Panc1 (cell line): ENCODE data around the gene MLLT10. TPM values are rescaled to one million over a fixed set of nuclear protein-coding genes. Genes with fewer than 3 reads are reported as not detected.

ENCODE experiments used
- ATAC-seq: fragments of 200-7000 bp; cut with Tn5 transposase; 2 replicates; pipeline ENCODE4 v1.9.1; 2020; ENCODE audit warnings: mild to moderate bottlenecking, moderate library complexity
- BruUV-seq: library from RNA; stranded (reverse); fragments of 400-500 nt; replicated peaks from 2 replicates; lab custom pipeline; 2021; lab: Mats Ljungman, UMichigan
- CTCF ChIA-PET: fragments of 300-600 bp; sonication (Branson Sonifier 250); formaldehyde crosslinking; loops from one replicate; lab custom pipeline; 2022; ENCODE audit warnings: antibody characterized with exemption; lab: Charles Lee
- POLR2A ChIA-PET: fragments of 300-600 bp; sonication (Branson Sonifier 250); formaldehyde crosslinking; loops from one replicate; lab custom pipeline; 2022; ENCODE audit warnings: antibody characterized with exemption; lab: Charles Lee
- DNase-seq: peaks from one replicate; pipeline ENCODE4 v3.0.0-alpha.2; 2010; ENCODE audit warnings: low read depth, low spot score
- H3K27ac ChIP-seq: 2 replicates; pipeline ENCODE4 v1.5.1; 2011; ENCODE audit warnings: mild to moderate bottlenecking, low read length, inconsistent platforms
- H3K27me3 ChIP-seq: fragments of 200-500 bp; sonication (Bioruptor generic); 2 replicates; pipeline ENCODE4 v1.6.0; 2014; ENCODE audit warnings: low read length, inconsistent platforms; ENCODE audit not compliant: control insufficient read depth, insufficient read depth
- H3K36me3 ChIP-seq: fragments of 200-500 bp; sonication (Bioruptor generic); 2 replicates; pipeline ENCODE4 v1.5.1; 2014; ENCODE audit warnings: inconsistent platforms, mild to moderate bottlenecking, low read length, moderate library complexity; ENCODE audit not compliant: control insufficient read depth, insufficient read depth
- H3K4me1 ChIP-seq: 2 replicates; pipeline ENCODE4 v1.5.1; 2011; ENCODE audit warnings: inconsistent platforms, mild to moderate bottlenecking, low read length, moderate library complexity; ENCODE audit not compliant: control insufficient read depth, insufficient read depth
- H3K4me3 ChIP-seq, 2 experiments: 2 replicates each; pipeline ENCODE4 v1.5.1; 2011 to 2012; ENCODE audit warnings: low read depth in 2 of 2, low read length in 2 of 2, mild to moderate bottlenecking in 2 of 2, inconsistent platforms in 1 of 2, moderate library complexity in 1 of 2
- H3K9me3 ChIP-seq: fragments of 200-500 bp; sonication (Bioruptor generic); 2 replicates; pipeline ENCODE4 v1.5.1; 2014; ENCODE audit warnings: low read depth, mild to moderate bottlenecking, inconsistent platforms, low read length, moderate library complexity; ENCODE audit not compliant: control insufficient read depth, insufficient read depth
- POLR2AphosphoS5 ChIP-seq: IDR thresholded peaks from 2 replicates; pipeline ENCODE4 v1.6.1; 2012; ENCODE audit warnings: mild to moderate bottlenecking, low read depth, low read length, moderate library complexity
- SIN3A ChIP-seq: IDR thresholded peaks from 2 replicates; pipeline ENCODE4 v1.6.1; 2012; ENCODE audit warnings: low read depth, mild to moderate bottlenecking, low read length, moderate library complexity, borderline replicate concordance; ENCODE audit not compliant: insufficient read depth
- TCF7L2 ChIP-seq: IDR thresholded peaks from 2 replicates; pipeline ENCODE4 v1.6.1; 2011; ENCODE audit warnings: mild to moderate bottlenecking, low read depth, low read length, inconsistent platforms
- in situ Hi-C: cut with HindIII; loops from 2 replicates; pipeline ENCODE4 v1.10.0; 2016; ENCODE audit warnings: low sequenced_read_pairs, low pct_unique_long_range_greater_than_20kb
- intact Hi-C: fragments of 100-400 bp; cut with micrococcal nuclease; formaldehyde crosslinking; loops from one replicate; pipeline ENCODE4 v1.10.0; 2022; ENCODE audit not compliant: unreplicated experiment
- total RNA-seq: library from RNA; stranded (reverse); gene quantifications from one replicate; pipeline ENCODE4 v1.2.1, GENCODE V29; 2021; ENCODE audit not compliant: unreplicated experiment
- TF ChIP-seq, protein P1 (sequence below), 2 experiments: IDR thresholded peaks; 2 replicates each; pipeline ENCODE4 v1.6.1; 2011 to 2012; ENCODE audit warnings: low read depth in 2 of 2, control low read depth in 1 of 2, low read length in 1 of 2, mild to moderate bottlenecking in 1 of 2, moderate library complexity in 1 of 2; ENCODE audit not compliant: insufficient read depth in 1 of 2
- TF ChIP-seq, protein P2 (sequence below): fragments of 450-650 bp; IDR thresholded peaks from 2 replicates; pipeline ENCODE4 v1.5.1; 2017; ENCODE audit warnings: mild to moderate bottlenecking

The MLLT10 gene
- total RNA-seq, 1 experiment from 2014 or later, result 33.4 TPM

DNA sequence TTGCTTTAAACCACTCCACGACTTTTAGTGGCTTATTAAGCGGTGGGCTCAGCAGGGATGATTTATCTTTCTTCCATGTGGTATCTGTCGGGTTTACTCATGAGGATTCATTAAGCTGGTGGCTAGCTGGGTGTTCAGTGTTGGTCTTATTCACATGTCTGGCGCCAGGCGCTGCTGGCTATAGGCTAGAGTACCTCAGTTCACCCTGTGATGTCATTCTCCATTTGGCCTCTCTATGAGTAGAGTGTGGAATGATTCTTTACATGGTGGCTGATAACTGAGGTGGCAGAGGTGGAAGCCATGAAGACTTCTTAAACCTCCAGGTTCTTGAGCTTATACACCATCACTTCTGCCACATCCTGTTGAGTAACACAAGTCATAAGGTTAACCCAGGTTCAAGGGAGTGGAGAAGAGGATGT is 115.4 kb downstream of the MLLT10 start:
- TF ChIP-seq POLR2AphosphoS5, result no peak
- TF ChIP-seq TCF7L2, result no peak
- TF ChIP-seq, protein P1, sequence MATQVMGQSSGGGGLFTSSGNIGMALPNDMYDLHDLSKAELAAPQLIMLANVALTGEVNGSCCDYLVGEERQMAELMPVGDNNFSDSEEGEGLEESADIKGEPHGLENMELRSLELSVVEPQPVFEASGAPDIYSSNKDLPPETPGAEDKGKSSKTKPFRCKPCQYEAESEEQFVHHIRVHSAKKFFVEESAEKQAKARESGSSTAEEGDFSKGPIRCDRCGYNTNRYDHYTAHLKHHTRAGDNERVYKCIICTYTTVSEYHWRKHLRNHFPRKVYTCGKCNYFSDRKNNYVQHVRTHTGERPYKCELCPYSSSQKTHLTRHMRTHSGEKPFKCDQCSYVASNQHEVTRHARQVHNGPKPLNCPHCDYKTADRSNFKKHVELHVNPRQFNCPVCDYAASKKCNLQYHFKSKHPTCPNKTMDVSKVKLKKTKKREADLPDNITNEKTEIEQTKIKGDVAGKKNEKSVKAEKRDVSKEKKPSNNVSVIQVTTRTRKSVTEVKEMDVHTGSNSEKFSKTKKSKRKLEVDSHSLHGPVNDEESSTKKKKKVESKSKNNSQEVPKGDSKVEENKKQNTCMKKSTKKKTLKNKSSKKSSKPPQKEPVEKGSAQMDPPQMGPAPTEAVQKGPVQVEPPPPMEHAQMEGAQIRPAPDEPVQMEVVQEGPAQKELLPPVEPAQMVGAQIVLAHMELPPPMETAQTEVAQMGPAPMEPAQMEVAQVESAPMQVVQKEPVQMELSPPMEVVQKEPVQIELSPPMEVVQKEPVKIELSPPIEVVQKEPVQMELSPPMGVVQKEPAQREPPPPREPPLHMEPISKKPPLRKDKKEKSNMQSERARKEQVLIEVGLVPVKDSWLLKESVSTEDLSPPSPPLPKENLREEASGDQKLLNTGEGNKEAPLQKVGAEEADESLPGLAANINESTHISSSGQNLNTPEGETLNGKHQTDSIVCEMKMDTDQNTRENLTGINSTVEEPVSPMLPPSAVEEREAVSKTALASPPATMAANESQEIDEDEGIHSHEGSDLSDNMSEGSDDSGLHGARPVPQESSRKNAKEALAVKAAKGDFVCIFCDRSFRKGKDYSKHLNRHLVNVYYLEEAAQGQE (IDR thresholded peaks at IDR 0.05; ENCODE audit: insufficient read depth in 1 of 2, low read depth in 2 of 2, low read length in 1 of 2), result no peak
- TF ChIP-seq SIN3A, result no peak
- TF ChIP-seq, protein P2, sequence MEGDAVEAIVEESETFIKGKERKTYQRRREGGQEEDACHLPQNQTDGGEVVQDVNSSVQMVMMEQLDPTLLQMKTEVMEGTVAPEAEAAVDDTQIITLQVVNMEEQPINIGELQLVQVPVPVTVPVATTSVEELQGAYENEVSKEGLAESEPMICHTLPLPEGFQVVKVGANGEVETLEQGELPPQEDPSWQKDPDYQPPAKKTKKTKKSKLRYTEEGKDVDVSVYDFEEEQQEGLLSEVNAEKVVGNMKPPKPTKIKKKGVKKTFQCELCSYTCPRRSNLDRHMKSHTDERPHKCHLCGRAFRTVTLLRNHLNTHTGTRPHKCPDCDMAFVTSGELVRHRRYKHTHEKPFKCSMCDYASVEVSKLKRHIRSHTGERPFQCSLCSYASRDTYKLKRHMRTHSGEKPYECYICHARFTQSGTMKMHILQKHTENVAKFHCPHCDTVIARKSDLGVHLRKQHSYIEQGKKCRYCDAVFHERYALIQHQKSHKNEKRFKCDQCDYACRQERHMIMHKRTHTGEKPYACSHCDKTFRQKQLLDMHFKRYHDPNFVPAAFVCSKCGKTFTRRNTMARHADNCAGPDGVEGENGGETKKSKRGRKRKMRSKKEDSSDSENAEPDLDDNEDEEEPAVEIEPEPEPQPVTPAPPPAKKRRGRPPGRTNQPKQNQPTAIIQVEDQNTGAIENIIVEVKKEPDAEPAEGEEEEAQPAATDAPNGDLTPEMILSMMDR, result no peak
- Histone ChIP-seq H3K4me3 (no peak overlapping the region), H3K9me3 (no peaks in the 10 kb centered on the region), H3K4me1 (no peaks in the 10 kb centered on the region), H3K27ac (no peak overlapping the region), H3K27me3 (no peaks in the 10 kb centered on the region), H3K36me3 (no peaks in the 10 kb centered on the region; the same call in 1 of the 2 replicates)
- intact Hi-C loops, result no loop called here
- no TSS peak for BruUV-seq
- ATAC-seq (no peak), DNase-seq (no peak)
- in situ Hi-C loops, result no loop called here
- ChIA-PET CTCF (no interaction called here), POLR2A (no interaction called here)

DNA sequence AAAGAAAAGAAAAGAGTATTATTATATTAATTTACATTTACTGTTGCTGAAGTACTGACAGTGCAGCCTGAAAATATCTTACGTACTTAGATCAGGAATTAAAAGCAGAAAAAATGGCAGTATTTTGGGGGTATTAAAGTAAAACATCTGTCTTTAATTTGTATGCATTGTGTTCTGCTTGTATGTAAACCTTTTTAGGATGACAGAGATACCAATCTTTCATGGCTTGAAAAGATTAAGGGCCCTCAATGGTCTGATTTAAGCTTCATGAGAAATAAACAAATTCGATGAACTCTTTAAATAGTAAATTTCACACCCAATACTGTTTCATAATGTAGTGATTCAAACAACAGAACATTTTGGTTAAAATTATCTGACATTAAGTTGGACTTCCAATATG is 116.3 kb downstream of the MLLT10 start:
- CTCF ChIA-PET, result no interaction called here
- no peaks in the 10 kb centered on the region for H3K4me1 ChIP-seq
- no peaks in the 10 kb centered on the region for H3K9me3 ChIP-seq
- intact Hi-C loops (no loop called here), in situ Hi-C loops (no loop called here)
- BruUV-seq, result no TSS peak
- POLR2A ChIA-PET, result interaction anchor here (0.7 kb wide), 1 partner anchor 726 kb away, joined by 4 read pairs; no protein-coding TSS in a partner anchor
- H3K36me3 ChIP-seq, result no peaks in the 10 kb centered on the region; the same call in 1 of the 2 replicates
- ATAC-seq (no peak), DNase-seq (no peak)
- no peaks in the 10 kb centered on the region for H3K27me3 ChIP-seq
- H3K27ac ChIP-seq, result no peak overlapping the region
- no peak overlapping the region for H3K4me3 ChIP-seq
- TF ChIP-seq, protein P1 (IDR thresholded peaks at IDR 0.05; ENCODE audit: insufficient read depth in 1 of 2, low read depth in 2 of 2, low read length in 1 of 2), result no peak
- TF ChIP-seq, protein P2, result no peak
- TF ChIP-seq POLR2AphosphoS5 (no peak), TCF7L2 (no peak), SIN3A (no peak)
